Suprapubic skin (tissue), 4 donors: Measurements from ENCODE around the gene ADA. TPM values are rescaled to one million over a fixed set of nuclear protein-coding genes. Genes with fewer than 3 reads are reported as not detected.

Experiments used
- DNase-seq, 2 donors: peaks; one replicate each; pipeline ENCODE4 v3.0.0-alpha.2; 2019; ENCODE audit warnings: low spot score in 2 of 2
- H3K27ac ChIP-seq: fragments of 200-600 bp; sonication (generic); one replicate; pipeline ENCODE4 v1.5.1; 2019
- H3K27me3 ChIP-seq: fragments of 200-600 bp; sonication (generic); one replicate; pipeline ENCODE4 v1.5.1; 2019
- H3K36me3 ChIP-seq: fragments of 200-600 bp; sonication (generic); one replicate; pipeline ENCODE4 v1.5.1; 2019
- H3K4me1 ChIP-seq: fragments of 200-600 bp; sonication (generic); one replicate; pipeline ENCODE4 v1.5.1; 2019
- H3K4me3 ChIP-seq: fragments of 200-600 bp; sonication (generic); one replicate; pipeline ENCODE4 v1.5.1; 2019; ENCODE audit warnings: mild to moderate bottlenecking
- H3K9me3 ChIP-seq: fragments of 200-600 bp; sonication (generic); one replicate; pipeline ENCODE4 v1.5.1; 2019
- CTCF ChIP-seq, 2 donors: fragments of 200-600 bp in 1 of 2; fragments of 450-650 bp in 1 of 2; sonication (generic) in 1 of 2; IDR thresholded peaks; one replicate each; pipeline ENCODE4 v1.5.1; 2016 to 2019; ENCODE audit warnings: antibody characterized with exemption in 2 of 2, mild to moderate bottlenecking in 1 of 2, moderate library complexity in 1 of 2
- EP300 ChIP-seq: sonication (generic); formaldehyde crosslinking; IDR thresholded peaks from one replicate; pipeline ENCODE4 v1.6.1; 2017; ENCODE audit warnings: antibody characterized with exemption
- POLR2A ChIP-seq, 2 donors: fragments of 450-650 bp; IDR thresholded peaks; one replicate each; pipeline ENCODE4 v1.6.1; 2017; ENCODE audit warnings: antibody characterized with exemption in 2 of 2, mild to moderate bottlenecking in 2 of 2, moderate library complexity in 2 of 2
- POLR2AphosphoS5 ChIP-seq, 3 donors: sonication (generic); formaldehyde crosslinking; IDR thresholded peaks; one replicate each; pipeline ENCODE4 v1.6.1; 2017; ENCODE audit warnings: antibody characterized with exemption in 3 of 3
- WGBS: methylation state at CpG from one replicate; pipeline ENCODE4 v1.1.5; 2018; 5-methylcytosine and 5-hydroxymethylcytosine counted together
- total RNA-seq, 4 donors: library from RNA; depleted of rRNA; stranded (reverse); fragments of >200 nt; gene quantifications; one replicate each; pipeline ENCODE4 v1.1.0, GENCODE V29; 2016

Gene ADA
- total RNA-seq, 4 donors from 2014 or later, result 4.1 to 9.4 (median 7.8) TPM

- TF ChIP-seq POLR2A (IDR thresholded peaks at IDR 0.05), result no peak
- TF ChIP-seq POLR2AphosphoS5 (IDR thresholded peaks at IDR 0.05), result no peak
- TF ChIP-seq CTCF (IDR thresholded peaks at IDR 0.05), result no peak
- TF ChIP-seq EP300, result no peak
- 96% methylated on average over 5 of the region's 5 CpGs for WGBS
- Histone ChIP-seq H3K4me3 (no peak overlapping the region), H3K4me1 (peaks cover 27% of the 10 kb centered on the region), H3K9me3 (no peaks in the 10 kb centered on the region), H3K36me3 (no peaks in the 10 kb centered on the region), H3K27me3 (no peaks in the 10 kb centered on the region), H3K27ac (no peak overlapping the region)
- DNase-seq, result peak in 1 of 2 donors; percentile 18
These were observed 44.6 kb downstream of the ADA start for GRCh38 chr20:44606725-44607441.

- no peak for TF ChIP-seq POLR2A (IDR thresholded peaks at IDR 0.05)
- no peak for TF ChIP-seq CTCF (IDR thresholded peaks at IDR 0.05)
- TF ChIP-seq EP300, result no peak
- no peak for TF ChIP-seq POLR2AphosphoS5 (IDR thresholded peaks at IDR 0.05)
- Histone ChIP-seq H3K4me3 (no peak overlapping the region), H3K27ac (no peak overlapping the region), H3K27me3 (no peaks in the 10 kb centered on the region), H3K36me3 (no peaks in the 10 kb centered on the region), H3K4me1 (peaks cover 37% of the 10 kb centered on the region), H3K9me3 (no peaks in the 10 kb centered on the region)
- peak in 1 of 2 donors; percentile 9 for DNase-seq
- 90% methylated on average over 8 of the region's 8 CpGs for WGBS
These were observed 48.2 kb downstream of the ADA start for GRCh38 chr20:44603327-44603726.

GRCh38 chr20:44601801-44602204 lies 49.7 kb downstream of the ADA start:
- Histone ChIP-seq H3K9me3 (no peaks in the 10 kb centered on the region), H3K27me3 (no peaks in the 10 kb centered on the region), H3K4me3 (no peak overlapping the region), H3K4me1 (peaks cover 43% of the 10 kb centered on the region), H3K36me3 (no peaks in the 10 kb centered on the region), H3K27ac (peak overlapping the region; percentile 87)
- TF ChIP-seq EP300 (no peak), POLR2A (IDR thresholded peaks at IDR 0.05) (no peak), POLR2AphosphoS5 (IDR thresholded peaks at IDR 0.05) (no peak)
- peak in 1 of 2 donors; percentile 81 for DNase-seq
- 25% methylated on average over 1 of the region's 1 CpG for WGBS

DNA sequence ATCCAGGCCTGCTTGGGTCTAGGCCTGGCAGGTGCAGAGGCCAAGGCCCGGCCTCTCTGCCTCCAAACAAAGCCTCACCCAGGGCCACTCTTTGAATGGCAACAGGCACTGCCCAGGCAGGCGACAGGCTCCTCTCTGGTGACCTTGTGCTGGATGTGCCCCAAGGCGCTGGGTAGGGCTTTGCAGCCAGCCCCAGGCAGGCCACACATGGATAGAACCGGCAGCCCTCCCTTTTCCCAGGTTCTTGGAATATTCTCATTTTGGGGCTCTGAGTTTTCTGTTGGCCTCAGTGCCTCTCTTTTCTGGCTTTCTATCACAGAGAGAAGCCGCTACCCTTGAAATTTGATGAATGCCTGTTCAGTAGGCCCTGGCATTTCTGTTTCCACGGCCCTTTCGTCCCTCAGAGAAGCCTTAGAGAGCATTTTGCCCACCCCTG lies 50.2 kb downstream of the ADA start:
- Histone ChIP-seq H3K36me3 (no peaks in the 10 kb centered on the region), H3K4me1 (peaks cover 43% of the 10 kb centered on the region), H3K9me3 (no peaks in the 10 kb centered on the region), H3K27ac (peak overlapping the region; percentile 87), H3K4me3 (no peak overlapping the region), H3K27me3 (no peaks in the 10 kb centered on the region)
- peak in 1 of 2 donors; percentile 77 for DNase-seq
- TF ChIP-seq EP300 (no peak), POLR2A (IDR thresholded peaks at IDR 0.05) (no peak), POLR2AphosphoS5 (IDR thresholded peaks at IDR 0.05) (no peak), CTCF (IDR thresholded peaks at IDR 0.05) (no peak)
- 54% methylated on average over 5 of the region's 7 CpGs for WGBS

DNA sequence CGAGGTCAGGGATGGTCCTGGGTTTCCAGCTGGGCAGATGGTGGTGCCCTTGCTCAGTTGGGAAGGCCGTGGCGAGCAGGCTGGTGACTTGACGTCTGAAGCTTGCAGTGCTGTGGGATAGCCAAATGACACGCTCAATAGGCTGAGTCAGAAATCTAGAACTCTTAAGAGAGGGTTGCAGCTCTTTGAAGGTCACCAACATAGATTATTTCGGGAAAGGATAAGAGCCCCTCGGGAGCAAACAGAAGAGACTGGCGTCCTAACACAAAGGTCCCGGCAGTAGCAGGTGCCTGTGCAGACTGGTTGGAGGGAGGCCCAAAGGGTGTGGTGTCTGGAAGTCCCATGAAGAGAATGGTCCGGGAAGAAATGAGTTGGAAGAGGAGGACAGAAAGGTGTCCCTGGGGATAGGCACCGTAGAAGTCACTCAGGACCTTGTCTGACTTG lies 50.7 kb downstream of the ADA start:
- 55% methylated on average over 11 of the region's 11 CpGs for WGBS
- Histone ChIP-seq H3K4me3 (no peak overlapping the region), H3K27me3 (no peaks in the 10 kb centered on the region), H3K4me1 (peaks cover 43% of the 10 kb centered on the region), H3K9me3 (no peaks in the 10 kb centered on the region), H3K27ac (peak overlapping the region; percentile 87), H3K36me3 (no peaks in the 10 kb centered on the region)
- TF ChIP-seq POLR2A (IDR thresholded peaks at IDR 0.05) (no peak), CTCF (IDR thresholded peaks at IDR 0.05) (no peak), EP300 (no peak), POLR2AphosphoS5 (IDR thresholded peaks at IDR 0.05) (no peak)
- peak in 1 of 2 donors; percentile 77 for DNase-seq
